ENCODE data around the gene EDIL3. TPM values are rescaled to one million over a fixed set of nuclear protein-coding genes. Genes with fewer than 3 reads are reported as not detected.

EDIL3 gene
- total RNA-seq, 1 experiment from 2014 or later: 0.32 TPM

GRCh38 chr5:83891261-83891660, 493.4 kb downstream of the EDIL3 start:
- Histone ChIP-seq H4K20me1 (ENCODE audit: insufficient read depth) (no peaks in the 10 kb centered on the region), H3K4me2 (ENCODE audit: low read length) (no peak overlapping the region), H3K79me2 (ENCODE audit: insufficient read depth, low read length) (no peaks in the 10 kb centered on the region), H2AFZ (ENCODE audit: low read depth, low read length, poor library complexity, severe bottlenecking) (no peak overlapping the region), H3K27ac (ENCODE audit: low read depth, low read length) (no peak overlapping the region), H3K4me1 (ENCODE audit: control insufficient read depth in 1 of 2, insufficient read depth in 2 of 2, low read length in 2 of 2) (no peaks in the 10 kb centered on the region), H3K9ac (ENCODE audit: low read length) (no peak overlapping the region), H3K36me3 (ENCODE audit: control insufficient read depth in 1 of 2, insufficient read depth in 2 of 2, low read length in 2 of 2) (no peaks in the 10 kb centered on the region), H3K4me3 (replicated peaks in 1 of 2; ENCODE audit: low read depth in 1 of 2, low read length in 2 of 2) (no peak overlapping the region), H3K27me3 (ENCODE audit: insufficient read depth, low read length) (no peaks in the 10 kb centered on the region), H3K9me3 (ENCODE audit: control insufficient read depth in 1 of 2, insufficient read depth in 1 of 2, low read depth in 1 of 2, low read length in 2 of 2) (no peaks in the 10 kb centered on the region), H3K9me2 (ENCODE audit: insufficient read depth) (no peaks in the 10 kb centered on the region)
- BruUV-seq (replicated peaks): no TSS peak
- CTCF ChIA-PET: no interaction called here
- RAD21 ChIA-PET (ENCODE audit: low non-redundant PET in 1 of 2, low total read pairs in 2 of 2, uncharacterized antibody in 2 of 2, unreplicated experiment in 2 of 2): no interaction called here
- DNase-seq (ENCODE audit: low read depth, low spot score) (no peak), ATAC-seq (no peak)
- no peak for TF ChIP-seq SP1 (IDR thresholded peaks at IDR 0.05; ENCODE audit: low read depth)
- TF ChIP-seq MAX (IDR thresholded peaks at IDR 0.05): no peak
- no peak for TF ChIP-seq EZH2phosphoT487 (IDR thresholded peaks at IDR 0.05; ENCODE audit: borderline replicate concordance)
- no peak for TF ChIP-seq SIN3A (IDR thresholded peaks at IDR 0.05; ENCODE audit: low read depth)
- TF ChIP-seq ELF1 (IDR thresholded peaks at IDR 0.05; ENCODE audit: borderline replicate concordance, low read depth): no peak
- no peak for TF ChIP-seq CEBPB (IDR thresholded peaks at IDR 0.05; ENCODE audit: low read depth)
- no peak for TF ChIP-seq FOSL1 (IDR thresholded peaks at IDR 0.05; ENCODE audit: low read depth)
- no peak for TF ChIP-seq JUND (IDR thresholded peaks at IDR 0.05)
- no peak for TF ChIP-seq EZH2 (IDR thresholded peaks at IDR 0.05)
- no peak for TF ChIP-seq TCF7L2 (IDR thresholded peaks at IDR 0.05; ENCODE audit: borderline replicate concordance, extremely low read depth, insufficient read depth, insufficient read length)
- no peak for TF ChIP-seq ZNF274 (IDR thresholded peaks at IDR 0.05; ENCODE audit: low read depth, low read length)
- intact Hi-C loops (cut with micrococcal nuclease): no loop called here
- POLR2A ChIA-PET: no interaction called here

Measured in HCT116 (cell line).